Endothelial cell of umbilical vein (primary cell): Measurements from ENCODE around the gene ZNF316. TPM values are rescaled to one million over a fixed set of nuclear protein-coding genes. Genes with fewer than 3 reads are reported as not detected.

Source experiments
- BruUV-seq: library from RNA; stranded (reverse); fragments of 400-500 nt; replicated peaks from 2 replicates; lab custom pipeline; 2021; lab: Mats Ljungman, UMichigan
- CTCF ChIA-PET: fragments of 300-600, 350-600 bp; sonication (Branson Sonifier 250); formaldehyde crosslinking; loops from one replicate; lab custom pipeline; 2021; ENCODE audit warnings: antibody characterized with exemption, inconsistent platforms; lab: Charles Lee
- POLR2A ChIA-PET: fragments of 300-600, 350-600 bp; sonication (Branson Sonifier 250); formaldehyde crosslinking; loops from one replicate; lab custom pipeline; 2021; ENCODE audit warnings: antibody characterized with exemption, inconsistent platforms; lab: Charles Lee
- DNase-seq: peaks from one replicate; pipeline ENCODE4 v3.0.0-alpha.2; 2011; ENCODE audit warnings: low read depth, low spot score
- FAIRE-seq: peaks from 2 replicates; lab custom pipeline; 2011; peaks lifted over from hg19 to GRCh38; lab: Jason Lieb, UNC
- H2AFZ ChIP-seq: 2 replicates; pipeline ENCODE4 v1.6.0; 2012; ENCODE audit warnings: low read depth, low read length, control low read depth, inconsistent platforms
- H3K27ac ChIP-seq: 2 replicates; pipeline ENCODE4 v1.5.1; 2011; ENCODE audit warnings: low read depth, mild to moderate bottlenecking, control low read depth, low read length, moderate library complexity; ENCODE audit not compliant: insufficient read depth
- H3K27me3 ChIP-seq, 2 experiments: 2 replicates each; pipeline versions ENCODE4 v1.6.0 to v1.6.1; 2011; ENCODE audit warnings: low read length in 2 of 2, mixed read lengths in 1 of 2; ENCODE audit not compliant: control insufficient read depth in 2 of 2, insufficient read depth in 2 of 2
- H3K36me3 ChIP-seq, 2 experiments: 2 replicates in 1 of 2; 3 replicates in 1 of 2; pipeline ENCODE4 v1.5.1; 2011; ENCODE audit warnings: low read length in 2 of 2, mild to moderate bottlenecking in 1 of 2, moderate library complexity in 1 of 2; ENCODE audit not compliant: control insufficient read depth in 2 of 2, insufficient read depth in 2 of 2; ENCODE audit errors: extremely low read depth in 1 of 2
- H3K4me1 ChIP-seq: 3 replicates; pipeline ENCODE4 v1.5.1; 2011; ENCODE audit warnings: mild to moderate bottlenecking, low read length; ENCODE audit not compliant: control insufficient read depth, insufficient read depth; ENCODE audit errors: extremely low read depth
- H3K4me2 ChIP-seq: 2 replicates; pipeline ENCODE4 v1.6.1; 2011; ENCODE audit warnings: low read length, control low read depth, mixed read lengths; ENCODE audit not compliant: insufficient read depth
- H3K4me3 ChIP-seq, 3 experiments: fragments of 200-600 bp in 1 of 3; sonication (generic), shearing (Covaris generic) in 1 of 3; replicated peaks in 1 of 3; 2 replicates each; pipeline ENCODE4 v1.5.1; 2011 to 2016; ENCODE audit warnings: control low read depth in 3 of 3, low read length in 3 of 3, mild to moderate bottlenecking in 2 of 3, inconsistent platforms in 1 of 3, low read depth in 1 of 3, moderate library complexity in 1 of 3; ENCODE audit not compliant: insufficient read depth in 1 of 3
- H3K79me2 ChIP-seq: 2 replicates; pipeline ENCODE4 v1.6.0; 2012; ENCODE audit warnings: low read length, inconsistent platforms; ENCODE audit not compliant: control insufficient read depth, insufficient read depth
- H3K9ac ChIP-seq: replicated peaks from 2 replicates; pipeline ENCODE3; 2011; ENCODE audit warnings: low read length, control low read depth; ENCODE audit not compliant: insufficient read depth; ENCODE audit errors: extremely low read depth
- H3K9me1 ChIP-seq: replicated peaks from 3 replicates; pipeline ENCODE4 v1.6.0; 2011; ENCODE audit warnings: mild to moderate bottlenecking, low read length; ENCODE audit not compliant: control insufficient read depth, insufficient read depth; ENCODE audit errors: extremely low read depth
- H3K9me3 ChIP-seq: replicated peaks from 2 replicates; pipeline ENCODE4 v1.5.1; 2012; ENCODE audit warnings: low read length, inconsistent platforms; ENCODE audit not compliant: control insufficient read depth, insufficient read depth
- H4K20me1 ChIP-seq: replicated peaks from 2 replicates; pipeline ENCODE3; 2011; ENCODE audit warnings: mild to moderate bottlenecking, low read length; ENCODE audit not compliant: control insufficient read depth, insufficient read depth; ENCODE audit errors: extremely low read depth
- CTCF ChIP-seq, 2 donors: IDR thresholded peaks; 1 replicate in 1 of 2; 2 replicates in 1 of 2; pipeline ENCODE4 v1.5.1; 2011; ENCODE audit warnings: low read length in 2 of 2, mild to moderate bottlenecking in 2 of 2, moderate library complexity in 2 of 2, control low read depth in 1 of 2, inconsistent platforms in 1 of 2, low read depth in 1 of 2; ENCODE audit not compliant: insufficient read depth in 1 of 2; ENCODE audit errors: extremely low read depth in 1 of 2
- FOS ChIP-seq: IDR thresholded peaks from 2 replicates; pipeline ENCODE4 v1.6.1; 2011; ENCODE audit warnings: mild to moderate bottlenecking, low read length, moderate library complexity, borderline replicate concordance; ENCODE audit not compliant: insufficient read depth
- GATA2 ChIP-seq: IDR thresholded peaks from 2 replicates; pipeline ENCODE4 v1.7.0; 2011; ENCODE audit warnings: low read depth, mild to moderate bottlenecking, moderate library complexity, mixed read lengths, low read length; ENCODE audit not compliant: insufficient read length, insufficient read depth
- JUN ChIP-seq: IDR thresholded peaks from 2 replicates; pipeline ENCODE4 v1.6.1; 2011; ENCODE audit warnings: borderline replicate concordance, low read depth; ENCODE audit not compliant: insufficient read length, insufficient read depth
- dilution Hi-C: fragments of 300-500 bp; cut with MboI; formaldehyde crosslinking; loops from one replicate; pipeline ENCODE4 v1.15.0; 2019; ENCODE audit warnings: low sequenced_read_pairs; ENCODE audit not compliant: extremely low pct_ligation_motif_present
- intact Hi-C: fragments of 100-400 bp; cut with micrococcal nuclease; formaldehyde crosslinking; loops from one replicate; pipeline ENCODE4 v1.10.0; 2022
- polyA plus RNA-seq, 4 experiments: library from polyadenylated mRNA; depleted of rRNA in 3 of 4; stranded (reverse) in 3 of 4; unstranded in 1 of 4; fragments of >200 nt; gene quantifications; 2 replicates each; pipeline versions ENCODE4 v1.2.1 to v1.2.3, GENCODE V29; 2011 to 2012; ENCODE audit warnings: missing spikeins in 1 of 4
- total RNA-seq: library from RNA; stranded (reverse); gene quantifications from 2 replicates; pipeline ENCODE4 v1.2.3, GENCODE V29; 2021

The ZNF316 gene
- total and polyA plus RNA-seq, 2 donors (not counting 3 experiments of a cell fraction or from before 2014, with no cell fraction given), result 7.7 to 23.8 TPM

- ChIA-PET POLR2A (no interaction called here), CTCF (no interaction called here)
- H3K27me3 ChIP-seq, result no peaks in the 10 kb centered on the region
- H3K79me2 ChIP-seq, result no peaks in the 10 kb centered on the region
- no peak for TF ChIP-seq FOS
- TF ChIP-seq GATA2, result no peak
- no peak for TF ChIP-seq JUN
- TF ChIP-seq CTCF (IDR thresholded peaks at IDR 0.05; ENCODE audit: extremely low read depth in 1 of 2, insufficient read depth in 1 of 2, low read depth in 1 of 2, low read length in 2 of 2), result no peak
- H3K36me3 ChIP-seq, result peaks cover 0 to 14% of the 10 kb centered on the region in 2 experiments
- no peaks in the 10 kb centered on the region for H3K9me1 ChIP-seq
- intact Hi-C loops, result no loop called here
- H4K20me1 ChIP-seq, result no peaks in the 10 kb centered on the region
- H3K27ac ChIP-seq, result no peak overlapping the region
- no peak overlapping the region for H3K9ac ChIP-seq
- DNase-seq (no peak), FAIRE-seq (no peak)
- H3K4me1 ChIP-seq, result no peaks in the 10 kb centered on the region
- H3K4me3 ChIP-seq, result no peak overlapping the region
- BruUV-seq, result no TSS peak
- no peak overlapping the region for H2AFZ ChIP-seq
- no peak overlapping the region for H3K4me2 ChIP-seq
- no peaks in the 10 kb centered on the region for H3K9me3 ChIP-seq
- dilution Hi-C loops, result no loop called here
These were observed 16.2 kb downstream of the ZNF316 start for GRCh38 chr7:6653071-6654003.
